Measurements from ENCODE around the gene RFK.

DNA sequence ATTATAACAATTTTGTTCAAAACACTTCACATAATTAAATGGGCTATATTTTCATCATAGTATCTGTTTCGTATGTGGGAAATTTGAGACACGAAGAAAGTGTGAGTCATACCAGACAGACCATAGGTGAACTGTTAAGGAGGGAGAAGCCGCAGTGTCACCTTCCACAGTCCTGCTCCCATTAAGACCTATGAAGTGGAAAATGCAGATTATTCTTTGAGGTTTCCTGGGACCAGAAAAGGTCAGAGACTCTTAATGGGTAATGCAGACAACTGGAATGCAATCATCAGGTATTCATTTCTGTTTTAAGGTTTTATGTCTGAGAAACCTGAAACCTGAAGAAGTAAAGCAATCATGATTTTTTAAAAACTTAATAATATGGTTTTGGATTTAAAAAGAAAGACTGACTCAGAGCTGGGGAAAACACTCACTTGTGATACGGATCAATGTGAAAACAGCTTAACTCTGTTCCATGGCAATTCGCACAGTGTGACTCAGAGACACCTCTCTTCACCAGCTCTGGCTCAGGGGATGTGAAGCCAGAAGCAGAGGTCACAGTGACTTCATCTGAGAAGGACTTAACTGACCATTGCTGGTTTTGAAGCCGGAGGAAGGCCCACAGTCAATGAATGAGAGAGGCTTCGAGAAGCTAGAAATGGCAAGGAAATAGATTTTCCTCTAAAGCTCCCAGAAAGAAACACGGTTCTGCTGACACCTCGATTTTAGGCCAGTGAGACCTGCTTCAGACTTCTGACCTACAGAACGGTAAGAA lies 47.5 kb upstream of the RFK start:
- TF ChIP-seq, protein P1, sequence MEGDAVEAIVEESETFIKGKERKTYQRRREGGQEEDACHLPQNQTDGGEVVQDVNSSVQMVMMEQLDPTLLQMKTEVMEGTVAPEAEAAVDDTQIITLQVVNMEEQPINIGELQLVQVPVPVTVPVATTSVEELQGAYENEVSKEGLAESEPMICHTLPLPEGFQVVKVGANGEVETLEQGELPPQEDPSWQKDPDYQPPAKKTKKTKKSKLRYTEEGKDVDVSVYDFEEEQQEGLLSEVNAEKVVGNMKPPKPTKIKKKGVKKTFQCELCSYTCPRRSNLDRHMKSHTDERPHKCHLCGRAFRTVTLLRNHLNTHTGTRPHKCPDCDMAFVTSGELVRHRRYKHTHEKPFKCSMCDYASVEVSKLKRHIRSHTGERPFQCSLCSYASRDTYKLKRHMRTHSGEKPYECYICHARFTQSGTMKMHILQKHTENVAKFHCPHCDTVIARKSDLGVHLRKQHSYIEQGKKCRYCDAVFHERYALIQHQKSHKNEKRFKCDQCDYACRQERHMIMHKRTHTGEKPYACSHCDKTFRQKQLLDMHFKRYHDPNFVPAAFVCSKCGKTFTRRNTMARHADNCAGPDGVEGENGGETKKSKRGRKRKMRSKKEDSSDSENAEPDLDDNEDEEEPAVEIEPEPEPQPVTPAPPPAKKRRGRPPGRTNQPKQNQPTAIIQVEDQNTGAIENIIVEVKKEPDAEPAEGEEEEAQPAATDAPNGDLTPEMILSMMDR (conservative IDR thresholded peaks at IDR 0.05 in 1 of 2, IDR thresholded peaks at IDR 0.05 in 1 of 2; ENCODE audit: extremely low read depth in 1 of 2, insufficient read depth in 1 of 2, low read depth in 1 of 2, low read length in 2 of 2), result no peak
- TF ChIP-seq EZH2 (IDR thresholded peaks at IDR 0.05; ENCODE audit: borderline replicate concordance, low read length), result no peak

Measured in mammary epithelial cell (primary cell).